GM12875 (cell line): ENCODE measurements around the gene SMIM12.
A peak's percentile ranks its signal among the peaks of the same experiment; 100 is the strongest.

Source experiments
- H3K4me3 ChIP-seq: one replicate; pipeline ENCODE4 v1.5.1; 2011; ENCODE audit warnings: low read depth, low read length, control low read depth
- CTCF ChIP-seq: IDR thresholded peaks from 2 replicates; pipeline ENCODE4 v1.5.1; 2011; ENCODE audit warnings: low read depth, mild to moderate bottlenecking, control low read depth, inconsistent platforms, low read length, moderate library complexity, borderline replicate concordance; ENCODE audit not compliant: insufficient read depth

The SMIM12 gene

GRCh38 chr1:34866762-34867109, 7.2 kb upstream of the SMIM12 start:
- peak overlapping the region; percentile 79 for H3K4me3 ChIP-seq
- TF ChIP-seq CTCF, result no peak

GRCh38 chr1:34865981-34866761, 6.6 kb upstream of the SMIM12 start:
- peak overlapping the region; percentile 79 for H3K4me3 ChIP-seq
- peak; percentile 93 for TF ChIP-seq CTCF

DNA sequence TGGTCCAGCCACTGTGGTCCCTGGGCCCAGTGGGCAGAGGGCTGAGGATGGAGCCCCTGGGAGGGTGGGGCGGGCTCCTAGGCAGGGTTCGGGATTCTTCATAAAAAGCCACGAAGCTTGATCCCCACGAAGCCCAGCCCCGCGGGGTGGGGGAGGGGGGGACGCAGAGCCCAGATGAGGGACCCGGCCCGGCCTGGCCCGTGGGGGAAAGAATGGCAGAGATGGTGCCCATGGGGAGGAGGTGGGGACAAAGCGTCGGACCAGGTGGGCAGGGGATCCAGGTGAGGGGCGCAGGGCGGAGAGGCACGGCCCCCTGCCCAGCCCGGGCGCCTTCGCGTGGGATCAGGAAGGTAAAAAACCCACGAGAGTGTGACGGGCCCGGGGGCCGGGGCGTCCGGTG, 6.0 kb upstream of the SMIM12 start:
- H3K4me3 ChIP-seq, result peak overlapping the region; percentile 79
- no peak for TF ChIP-seq CTCF

DNA sequence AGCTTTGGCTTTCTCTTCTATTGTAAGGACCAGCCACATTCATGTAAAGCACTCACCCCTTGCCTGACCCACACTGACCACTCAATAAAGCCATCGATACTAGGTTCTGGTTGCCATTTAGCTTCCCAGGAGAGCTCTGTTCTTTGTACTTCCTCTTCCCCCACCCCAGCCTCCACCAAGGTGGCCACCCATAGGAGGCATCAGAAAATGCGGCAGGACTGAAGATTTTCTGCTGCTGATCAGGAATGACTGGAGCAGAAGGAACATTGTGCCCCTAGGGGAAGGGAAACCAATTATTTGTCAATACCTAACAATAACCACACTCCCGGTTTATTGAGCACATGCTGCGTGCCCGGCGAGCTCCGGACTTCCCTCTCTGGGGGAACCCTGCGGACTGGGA, 5.2 kb upstream of the SMIM12 start:
- no peak overlapping the region for H3K4me3 ChIP-seq
- no peak for TF ChIP-seq CTCF

DNA sequence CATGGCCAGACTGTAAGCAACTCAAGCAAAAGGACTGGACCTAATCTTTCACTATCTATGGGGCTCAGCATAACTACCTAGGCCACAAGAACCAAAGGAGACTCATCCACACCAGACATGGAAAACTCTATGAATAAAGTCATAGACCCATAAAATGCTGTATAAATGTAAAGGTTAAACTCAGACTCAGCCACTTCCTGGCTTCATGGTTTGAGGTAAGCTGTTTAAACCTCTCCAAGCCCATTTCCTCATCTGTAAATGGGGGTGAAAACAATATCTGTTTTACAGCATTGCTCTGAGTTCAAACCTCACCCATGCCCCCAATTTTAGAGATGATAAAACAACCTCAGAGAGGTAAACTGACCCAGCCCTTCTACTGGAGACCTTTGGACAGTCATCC, 4.0 kb upstream of the SMIM12 start:
- TF ChIP-seq CTCF, result no peak

DNA sequence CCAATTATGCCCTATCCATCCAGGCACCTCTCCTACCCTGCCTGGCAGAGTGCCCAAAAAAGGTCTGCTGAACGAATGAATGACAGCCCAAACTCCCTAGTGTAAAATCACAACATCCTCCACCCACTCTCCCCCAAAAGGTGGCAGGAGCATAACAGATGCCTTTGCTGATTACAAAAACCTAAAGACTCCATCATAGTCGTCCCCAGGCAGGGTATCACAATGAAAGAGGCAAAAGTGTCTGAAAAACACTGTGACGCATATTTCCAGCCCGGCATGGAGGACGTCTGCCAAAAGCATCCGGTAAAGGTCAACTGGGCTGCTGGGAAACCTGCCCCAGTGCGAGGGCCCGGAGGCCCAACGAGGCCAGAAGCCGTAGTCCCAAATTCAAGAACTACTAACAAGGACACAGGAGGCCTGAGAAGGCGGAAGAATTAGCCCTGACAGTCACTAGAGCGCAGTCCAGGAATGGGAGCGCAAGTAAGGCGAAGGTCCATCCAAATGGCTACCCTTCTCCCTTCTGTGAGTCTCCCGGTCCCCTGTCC, 576 bp downstream of the SMIM12 start:
- peak overlapping the region; percentile 72 for H3K4me3 ChIP-seq
- TF ChIP-seq CTCF, result no peak

More for the DNA sequence above, 4.0 kb upstream of the SMIM12 start:
- H3K4me3 ChIP-seq, result no peak overlapping the region

- no peak overlapping the region for H3K4me3 ChIP-seq
- no peak for TF ChIP-seq CTCF
Measured at GRCh38 chr1:34856697-34857096, 2.9 kb downstream of the SMIM12 start.
